Measurements from ENCODE around the gene GRAMD4.
"Not testable (repeated sequence)": the region's sequence is repeated elsewhere in the genome, so short reads cannot be mapped to it uniquely, and the experiment has no call there.

Gene GRAMD4

GRCh38 chr22:46640293-46641055 is 20.3 kb downstream of the GRAMD4 start:
- peaks cover 34% of the 10 kb centered on the region for H3K36me3 Mint-ChIP-seq (ENCODE audit: low read depth)
- no peak for DNase-seq
- H3K9me3 Mint-ChIP-seq: peaks cover 11% of the 10 kb centered on the region
- peaks cover 45% of the 10 kb centered on the region for H3K4me1 Mint-ChIP-seq
- peak overlapping the region; percentile 36 for H3K27ac Mint-ChIP-seq
- H3K27me3 Mint-ChIP-seq (ENCODE audit: low read depth, poor library complexity): peaks cover 7% of the 10 kb centered on the region
- TF ChIP-seq CTCF (IDR thresholded peaks at IDR 0.05): no peak
- H3K4me3 Mint-ChIP-seq: no peak overlapping the region

GRCh38 chr22:46641811-46642266 is 21.7 kb downstream of the GRAMD4 start:
- H3K27ac Mint-ChIP-seq: no peak overlapping the region
- H3K36me3 Mint-ChIP-seq (ENCODE audit: low read depth): peaks cover 38% of the 10 kb centered on the region
- no peak for TF ChIP-seq CTCF (IDR thresholded peaks at IDR 0.05)
- peaks cover 14% of the 10 kb centered on the region for H3K9me3 Mint-ChIP-seq
- H3K27me3 Mint-ChIP-seq (ENCODE audit: low read depth, poor library complexity): peaks cover 7% of the 10 kb centered on the region
- H3K4me3 Mint-ChIP-seq: no peak overlapping the region
- peaks cover 41% of the 10 kb centered on the region for H3K4me1 Mint-ChIP-seq
- no peak for DNase-seq

GRCh38 chr22:46642840-46643480 is 22.8 kb downstream of the GRAMD4 start:
- Mint-ChIP-seq H3K9me3 (peaks cover 17% of the 10 kb centered on the region), H3K36me3 (ENCODE audit: low read depth) (peaks cover 48% of the 10 kb centered on the region), H3K4me1 (peaks cover 42% of the 10 kb centered on the region)
- H3K4me3 Mint-ChIP-seq; DNase-seq; H3K27ac Mint-ChIP-seq; H3K27me3 Mint-ChIP-seq (ENCODE audit: low read depth, poor library complexity): not testable (repeated sequence)

- peaks cover 41% of the 10 kb centered on the region for H3K36me3 Mint-ChIP-seq (ENCODE audit: low read depth)
- no peak for TF ChIP-seq CTCF (IDR thresholded peaks at IDR 0.05)
- H3K27me3 Mint-ChIP-seq (ENCODE audit: low read depth, poor library complexity): no peaks in the 10 kb centered on the region
- H3K4me1 Mint-ChIP-seq: peaks cover 44% of the 10 kb centered on the region
- H3K27ac Mint-ChIP-seq: peak overlapping the region; percentile 82
- DNase-seq: no peak
- H3K9me3 Mint-ChIP-seq: peaks cover 17% of the 10 kb centered on the region
- no peak overlapping the region for H3K4me3 Mint-ChIP-seq
Observed at GRCh38 chr22:46646531-46647215, 26.5 kb downstream of the GRAMD4 start.

GRCh38 chr22:46648225-46648820 is 28.1 kb downstream of the GRAMD4 start:
- H3K27me3 Mint-ChIP-seq (ENCODE audit: low read depth, poor library complexity); H3K27ac Mint-ChIP-seq; H3K9me3 Mint-ChIP-seq; H3K4me3 Mint-ChIP-seq; DNase-seq: not testable (repeated sequence)
- peaks cover 58% of the 10 kb centered on the region for H3K4me1 Mint-ChIP-seq
- H3K36me3 Mint-ChIP-seq (ENCODE audit: low read depth): peaks cover 25% of the 10 kb centered on the region

- H3K4me1 Mint-ChIP-seq: peaks cover 64% of the 10 kb centered on the region
- H3K4me3 Mint-ChIP-seq: no peak overlapping the region
- H3K27me3 Mint-ChIP-seq (ENCODE audit: low read depth, poor library complexity): no peaks in the 10 kb centered on the region
- peak overlapping the region; percentile 96 for H3K27ac Mint-ChIP-seq
- peaks cover 14% of the 10 kb centered on the region for H3K36me3 Mint-ChIP-seq (ENCODE audit: low read depth)
- DNase-seq: no peak
- no peak for TF ChIP-seq CTCF (IDR thresholded peaks at IDR 0.05)
- peaks cover 6% of the 10 kb centered on the region for H3K9me3 Mint-ChIP-seq
Observed at GRCh38 chr22:46649141-46650077, 29.2 kb downstream of the GRAMD4 start.
